NCI-H446 treated with DMSO at 0.1 percent for 48 hours (cell line): ENCODE data around the gene HDAC9.
A peak's percentile ranks its signal among the peaks of the same experiment; 100 is the strongest.

ENCODE experiments used
- DNase-seq: peaks from one replicate; lab custom pipeline; 2025; lab: John Stamatoyannopoulos, UW

Gene HDAC9

DNA sequence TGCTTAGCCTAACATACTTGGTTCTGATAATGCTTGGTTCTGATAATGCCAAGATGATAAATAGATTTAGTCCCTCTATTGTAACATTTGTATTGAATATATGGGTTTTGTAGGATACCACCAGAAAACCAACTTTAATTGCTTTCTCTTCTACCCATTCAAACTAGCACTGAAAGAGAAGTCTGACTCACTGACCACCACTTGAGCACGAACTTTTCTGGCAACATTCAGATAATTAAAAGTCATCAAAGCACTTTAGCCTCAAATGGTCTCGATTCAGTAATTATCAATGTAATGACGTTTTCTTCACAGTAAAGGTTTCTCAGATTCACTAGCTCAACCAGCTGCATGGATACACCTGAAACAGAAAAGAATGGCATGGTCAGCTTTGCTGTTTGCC lies 63.0 kb downstream of the HDAC9 start:
- no peak for DNase-seq

DNA sequence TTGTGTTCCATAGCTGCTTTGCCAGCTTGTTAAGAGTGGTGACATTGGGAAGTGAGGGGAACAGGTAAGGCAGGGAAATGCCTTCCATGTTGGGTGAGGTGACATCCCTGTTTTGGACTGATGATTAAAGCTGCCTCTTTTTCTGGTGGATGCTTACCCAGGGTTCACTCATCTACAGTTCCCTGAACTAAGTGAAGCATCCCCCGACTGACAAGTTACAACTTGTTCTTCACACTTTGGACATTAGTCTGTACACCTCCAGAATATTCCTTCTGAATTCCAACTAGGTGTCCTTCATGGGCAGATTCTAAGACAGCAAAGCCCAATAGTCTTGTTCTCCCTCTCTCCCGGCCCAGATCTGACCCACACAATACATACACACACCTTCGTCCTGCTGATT lies 63.4 kb downstream of the HDAC9 start:
- no peak for DNase-seq

DNA sequence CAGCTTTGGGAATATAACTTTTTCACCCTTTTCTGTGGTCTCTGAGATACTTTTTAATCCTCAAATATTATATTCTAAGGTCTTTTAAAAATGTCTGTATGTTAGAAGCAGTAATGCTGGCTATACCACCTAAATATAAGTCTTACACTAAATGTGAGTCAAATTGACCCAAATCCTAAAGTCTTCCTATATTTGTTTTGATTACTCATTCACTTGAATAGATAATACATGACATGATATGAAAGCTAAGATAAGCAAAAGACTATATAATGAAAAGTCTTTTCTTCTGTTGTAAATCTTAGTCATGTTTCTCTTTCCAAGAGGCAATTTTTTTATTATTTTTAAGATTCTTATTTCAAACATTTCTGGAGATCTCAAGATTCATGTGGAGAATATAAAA lies 64.2 kb downstream of the HDAC9 start:
- no peak for DNase-seq

DNA sequence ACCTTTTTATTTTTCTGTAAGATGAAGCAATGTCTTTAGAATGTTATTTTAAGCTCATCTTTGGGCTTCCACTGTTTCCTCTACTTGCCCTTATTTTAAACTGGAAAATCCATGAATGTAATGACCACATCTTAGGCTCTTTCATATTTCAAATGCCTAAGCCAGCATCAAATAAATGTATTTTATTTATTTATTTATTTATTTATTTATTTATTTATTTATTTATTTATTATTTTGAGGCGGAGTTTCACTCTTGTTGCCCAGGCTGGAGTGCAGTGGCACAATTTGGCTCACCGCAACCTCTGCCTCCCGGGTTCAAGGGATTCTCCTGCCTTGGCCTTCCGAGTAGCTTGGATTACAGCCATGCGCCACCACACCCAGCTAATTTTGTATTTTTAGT lies 69.2 kb downstream of the HDAC9 start:
- DNase-seq: no peak

DNA sequence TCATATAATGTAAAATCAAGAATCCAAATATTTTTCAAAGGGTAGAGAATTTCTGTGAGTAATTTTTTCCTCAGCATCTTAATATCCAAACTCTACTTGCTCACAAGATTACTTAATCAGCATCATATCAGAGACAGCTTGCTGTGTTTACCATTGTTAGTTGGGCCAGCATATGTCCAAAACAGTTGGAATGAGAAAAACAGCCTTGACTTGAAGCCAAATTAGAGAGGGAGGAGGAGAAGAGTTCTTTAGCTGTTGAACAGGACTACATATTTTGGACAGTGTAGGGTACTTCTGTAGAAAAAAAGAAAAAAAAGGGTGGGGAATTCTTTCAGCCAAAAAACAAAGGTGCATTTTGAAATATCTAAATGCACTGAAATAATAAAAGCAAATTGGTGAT lies 69.8 kb downstream of the HDAC9 start:
- peak; percentile 95 for DNase-seq

DNA sequence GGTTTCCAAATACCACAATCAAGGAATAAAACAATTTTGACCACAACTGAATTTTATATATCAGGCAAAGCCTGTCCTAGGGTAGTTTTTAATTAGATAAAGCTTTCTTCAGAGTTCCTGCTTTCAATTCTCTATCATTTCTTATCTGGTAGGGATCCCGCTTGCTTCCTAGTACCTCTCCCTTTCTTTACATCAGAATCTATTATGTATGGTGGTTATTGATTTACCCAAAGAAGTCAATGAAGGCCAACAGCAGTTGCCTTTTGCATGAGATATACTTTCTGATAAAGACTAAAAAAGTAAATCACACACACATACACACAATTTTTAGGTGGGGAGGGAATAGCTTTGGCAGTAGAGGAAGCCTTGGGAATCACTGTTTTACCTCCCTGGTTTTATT lies 70.7 kb downstream of the HDAC9 start:
- no peak for DNase-seq

DNA sequence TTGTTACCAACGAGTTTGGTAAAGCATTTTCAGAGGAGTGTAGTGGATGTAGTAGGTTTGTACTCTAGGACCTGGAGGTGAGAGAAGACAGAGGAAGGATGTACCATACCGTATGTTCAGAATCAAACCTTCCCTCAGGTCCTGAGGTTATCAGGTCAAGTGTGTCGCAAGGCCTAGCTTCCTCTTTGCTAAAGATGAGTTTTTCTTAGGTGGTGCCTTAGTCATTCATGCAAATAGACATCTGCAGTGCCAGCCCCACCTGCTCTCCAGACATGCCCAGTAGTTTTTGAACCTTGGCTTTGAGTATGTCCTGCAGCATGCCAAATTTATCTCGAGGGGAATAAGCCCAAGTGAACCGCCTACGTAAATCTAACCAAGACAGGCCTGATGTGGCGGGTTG lies 71.3 kb downstream of the HDAC9 start:
- DNase-seq: peak; percentile 62

DNA sequence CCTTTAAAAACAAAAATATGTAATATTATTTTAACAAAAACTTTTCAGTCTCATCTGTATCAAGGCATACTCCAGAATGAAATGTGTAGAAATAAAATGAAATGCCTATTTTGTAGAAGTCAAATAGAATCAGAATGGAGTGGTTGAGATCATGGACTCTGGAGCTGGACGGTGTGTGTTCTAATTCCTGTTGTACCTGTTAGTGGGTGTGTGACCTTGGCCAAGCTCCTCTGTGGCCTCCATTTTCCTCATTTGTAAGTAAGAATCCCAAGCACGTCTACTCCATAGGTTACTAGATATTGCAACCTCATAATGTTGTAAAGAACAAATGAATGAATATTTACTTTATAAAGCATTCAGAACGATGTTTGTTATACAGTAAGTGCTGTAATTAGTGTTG lies 74.9 kb downstream of the HDAC9 start:
- DNase-seq: no peak

DNA sequence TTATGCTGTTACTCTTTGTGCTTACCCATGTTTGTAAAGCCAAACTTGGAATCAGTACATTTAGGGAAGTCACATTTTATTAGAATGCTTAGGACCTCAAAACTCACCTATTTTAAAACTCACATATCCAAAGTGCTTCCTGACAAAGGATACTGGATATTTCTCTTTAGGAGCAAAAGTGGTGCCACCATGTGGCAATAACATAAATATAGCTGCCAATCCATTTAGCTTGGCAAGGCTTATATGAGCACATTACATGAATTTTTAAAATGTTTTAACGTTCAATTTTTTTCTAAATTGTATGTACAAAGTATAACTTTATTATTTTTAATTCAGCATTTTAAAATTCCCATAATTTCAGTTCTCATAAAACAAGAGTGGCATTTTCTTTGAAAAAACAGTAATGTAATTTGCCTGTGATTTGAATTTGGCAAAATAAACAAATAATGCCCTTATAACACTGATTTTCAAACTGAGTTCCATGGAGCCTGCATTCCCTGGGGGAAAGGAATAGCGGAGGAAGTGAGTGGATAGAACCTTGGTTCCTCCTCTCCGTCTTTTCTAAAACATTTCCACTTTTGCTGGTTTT lies 75.4 kb downstream of the HDAC9 start:
- DNase-seq: peak; percentile 73

DNA sequence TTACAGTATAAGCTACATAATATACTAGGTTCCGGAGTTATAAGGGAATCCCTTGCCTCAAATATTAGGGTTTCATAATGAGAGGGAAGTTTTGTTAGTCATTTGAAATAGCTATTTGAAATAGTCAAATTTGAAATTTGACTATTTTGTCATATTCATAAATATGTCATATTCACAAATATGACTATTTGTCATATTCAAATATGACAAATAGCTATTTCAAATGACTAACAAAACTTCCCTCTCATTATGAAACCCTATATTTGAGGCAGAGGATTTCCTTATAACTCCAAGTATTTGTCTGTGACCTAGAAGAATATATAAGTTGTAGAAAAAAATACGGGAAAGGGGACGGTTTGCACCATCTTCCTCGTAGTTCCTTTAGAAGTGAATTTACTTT lies 76.6 kb downstream of the HDAC9 start:
- no peak for DNase-seq

DNA sequence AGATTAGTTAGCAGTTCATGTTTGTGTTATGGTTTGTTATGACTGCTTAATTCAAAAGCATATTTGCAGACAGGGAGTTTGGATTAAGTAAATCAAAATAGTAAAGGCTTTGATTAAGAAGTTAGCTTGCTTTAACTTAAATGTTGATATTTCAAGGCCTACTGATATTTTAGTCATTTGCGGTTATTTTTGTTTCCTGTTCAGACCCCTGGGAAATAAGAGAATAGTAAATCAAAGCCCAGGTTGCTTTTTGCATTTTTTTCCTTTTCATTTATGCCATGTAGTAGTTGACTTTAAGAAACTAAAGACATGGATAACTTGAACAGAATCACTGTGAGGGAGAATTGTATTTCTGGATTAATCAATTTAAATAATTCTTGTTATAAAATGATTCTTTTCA lies 77.3 kb downstream of the HDAC9 start:
- DNase-seq: no peak

DNA sequence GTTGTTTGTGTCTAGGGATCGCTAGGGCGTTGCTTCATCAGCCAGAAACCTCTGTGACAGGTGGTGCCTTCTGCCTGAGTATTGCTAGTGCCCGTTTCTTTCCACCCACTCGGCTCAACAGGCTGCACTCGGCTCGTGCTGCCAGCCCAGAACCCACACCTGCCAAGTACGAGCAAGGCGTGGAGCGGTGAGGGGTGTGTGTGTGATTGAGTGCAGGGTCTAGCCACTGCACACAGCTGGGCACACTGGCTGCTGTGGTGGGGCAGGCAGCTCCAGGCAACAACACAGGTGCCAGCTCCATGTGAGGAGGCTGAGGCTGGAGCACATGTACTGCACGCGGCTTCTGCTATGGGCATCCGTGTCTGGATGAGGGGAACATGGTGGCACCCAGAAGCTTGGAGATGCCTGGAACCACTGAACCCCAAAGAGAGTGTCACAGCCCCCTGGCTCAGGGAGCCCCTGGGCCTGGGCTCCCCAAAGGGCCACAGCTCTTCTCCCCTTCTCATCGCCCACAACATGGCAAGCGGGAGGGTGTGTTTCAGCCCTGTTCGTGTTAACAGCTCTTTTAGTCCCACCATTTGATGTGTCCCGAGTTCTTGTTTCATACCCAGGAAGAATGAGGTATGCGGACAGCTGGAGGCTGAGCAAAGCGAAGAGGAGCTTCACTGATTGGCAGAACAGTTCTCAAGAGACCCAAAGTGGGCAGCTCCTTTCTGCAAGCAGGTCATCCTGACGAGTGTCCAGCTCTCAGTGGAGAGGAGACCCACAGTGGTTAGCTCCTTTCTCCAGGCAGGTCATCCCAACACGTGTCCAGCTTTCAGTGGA lies 78.1 kb downstream of the HDAC9 start:
- peak; percentile 40 for DNase-seq

DNA sequence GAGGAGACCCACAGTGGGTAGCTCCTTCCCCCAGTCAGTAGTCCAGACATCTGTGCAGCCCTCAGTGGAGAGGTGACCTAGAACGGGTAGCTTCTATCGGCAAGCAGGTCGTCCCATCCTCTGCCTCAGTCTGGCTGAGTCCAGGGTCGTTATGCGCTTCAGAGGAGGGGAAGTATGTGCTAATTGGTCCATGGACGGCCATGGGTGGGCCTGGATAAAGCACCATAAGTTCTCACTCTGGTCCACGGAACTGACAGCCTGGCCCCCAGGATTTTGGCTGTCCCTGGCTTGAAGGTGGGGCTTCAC lies 78.6 kb downstream of the HDAC9 start:
- DNase-seq: no peak

DNA sequence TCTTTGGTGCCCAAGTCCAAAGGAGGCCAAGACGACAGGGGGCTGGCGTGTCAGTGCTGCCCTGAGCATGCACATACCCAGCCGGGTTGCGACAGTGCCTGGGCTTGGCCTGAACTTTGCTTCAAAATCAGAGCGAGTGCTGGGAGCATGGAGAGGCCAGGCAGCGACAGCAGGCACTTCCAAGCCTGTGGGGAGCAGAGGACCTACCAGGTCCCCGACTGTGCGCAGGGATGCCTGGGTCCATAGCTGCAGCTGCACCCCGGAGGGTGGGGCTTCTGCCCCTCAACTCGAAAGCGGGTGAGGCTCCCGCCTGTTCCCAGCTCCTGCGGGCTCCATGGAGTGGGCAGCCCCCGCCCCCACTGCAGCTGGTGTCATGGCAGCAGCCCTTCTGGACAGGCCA lies 79.1 kb downstream of the HDAC9 start:
- DNase-seq: no peak

DNA sequence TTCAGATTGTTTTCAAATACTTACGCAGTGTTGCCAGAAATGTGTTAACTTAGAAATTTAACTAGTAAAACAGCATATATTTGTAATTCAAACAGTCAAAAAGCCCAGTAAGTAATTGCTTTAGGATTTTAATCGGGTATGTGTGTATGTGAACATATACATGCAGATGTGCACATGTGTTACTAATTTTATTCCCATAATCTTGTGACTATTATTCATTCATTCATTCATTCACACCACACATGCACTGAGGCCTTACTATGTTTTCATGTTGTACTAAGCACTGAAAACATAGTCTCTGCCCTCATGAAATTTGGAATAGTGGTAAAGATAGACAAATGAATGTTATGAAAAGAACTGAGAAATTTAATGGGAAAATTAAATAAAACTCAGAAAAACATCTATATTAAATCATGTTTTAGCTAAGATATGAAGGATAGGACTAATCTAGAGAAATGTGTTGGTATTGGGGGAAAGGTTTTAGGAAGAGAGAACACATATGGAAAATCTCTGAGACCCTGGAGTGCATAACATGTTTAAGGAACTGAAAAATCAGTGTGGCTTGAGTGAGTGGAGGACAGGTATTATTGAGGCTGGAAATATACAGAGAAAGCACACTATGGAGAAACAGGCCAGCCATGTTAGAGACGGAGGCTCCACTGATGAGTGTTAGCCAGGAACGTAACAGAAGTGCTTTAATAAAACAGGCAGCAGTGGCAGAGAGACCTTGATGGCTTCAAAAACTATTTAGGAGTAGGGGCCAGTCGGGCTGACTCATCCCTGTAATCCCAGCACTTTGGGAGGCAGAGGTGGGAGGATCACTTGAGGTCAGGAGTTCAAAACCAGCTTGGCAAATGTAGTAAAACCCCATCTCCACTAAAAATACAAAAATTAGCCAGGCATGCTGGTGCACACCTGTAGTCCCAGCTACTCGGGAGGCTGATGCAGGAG lies 80.3 kb downstream of the HDAC9 start:
- DNase-seq: no peak

DNA sequence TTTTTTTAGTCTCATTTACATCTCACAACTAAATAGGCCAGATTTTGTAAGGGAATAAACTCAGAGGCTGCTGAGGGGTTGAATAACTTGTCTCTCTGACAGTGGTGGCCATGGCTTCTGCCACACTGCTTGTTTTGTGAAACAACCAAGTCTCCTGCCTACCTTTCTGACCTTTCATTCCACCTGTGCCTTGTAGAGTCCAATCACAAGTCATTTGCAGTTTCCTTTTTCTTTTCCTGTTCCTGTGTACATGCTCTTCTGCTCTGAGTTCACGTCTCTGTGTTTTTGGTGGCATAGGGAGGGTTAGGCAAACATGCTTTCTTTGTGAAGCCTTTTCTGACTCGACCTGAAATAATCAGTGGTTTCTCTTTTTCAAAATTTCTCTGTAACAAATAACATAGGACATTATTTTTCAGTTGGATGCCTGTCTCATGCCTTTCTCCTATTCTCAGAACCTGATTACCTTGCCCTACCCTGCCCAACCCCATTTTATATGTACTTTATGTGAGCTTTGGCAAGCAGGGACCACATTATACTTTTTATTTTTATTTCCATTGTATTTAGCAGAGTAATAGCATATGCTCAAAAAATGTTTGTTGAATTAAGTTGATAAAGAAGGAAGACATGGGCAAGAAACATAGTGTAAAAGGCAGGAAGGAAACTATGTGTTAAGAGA lies 81.7 kb downstream of the HDAC9 start:
- no peak for DNase-seq

DNA sequence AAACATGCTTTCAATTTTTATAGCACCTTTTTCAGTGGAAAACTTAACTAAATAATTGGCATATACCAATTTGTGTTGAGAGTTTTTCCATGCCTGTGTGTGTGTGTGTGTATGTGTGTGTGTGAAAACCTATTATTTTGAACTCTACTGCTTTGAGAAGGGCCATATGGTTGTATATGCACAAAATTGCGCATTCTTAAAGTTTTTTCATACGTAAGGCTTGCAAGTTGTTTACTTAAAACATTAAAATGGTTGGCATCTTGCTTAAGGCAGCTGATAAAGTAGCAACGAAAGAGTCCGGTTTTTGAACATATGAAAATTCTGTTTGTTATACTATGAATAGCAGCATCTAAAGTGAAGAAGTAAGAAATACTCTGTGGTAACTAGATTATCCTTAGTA lies 84.1 kb downstream of the HDAC9 start:
- DNase-seq: no peak

DNA sequence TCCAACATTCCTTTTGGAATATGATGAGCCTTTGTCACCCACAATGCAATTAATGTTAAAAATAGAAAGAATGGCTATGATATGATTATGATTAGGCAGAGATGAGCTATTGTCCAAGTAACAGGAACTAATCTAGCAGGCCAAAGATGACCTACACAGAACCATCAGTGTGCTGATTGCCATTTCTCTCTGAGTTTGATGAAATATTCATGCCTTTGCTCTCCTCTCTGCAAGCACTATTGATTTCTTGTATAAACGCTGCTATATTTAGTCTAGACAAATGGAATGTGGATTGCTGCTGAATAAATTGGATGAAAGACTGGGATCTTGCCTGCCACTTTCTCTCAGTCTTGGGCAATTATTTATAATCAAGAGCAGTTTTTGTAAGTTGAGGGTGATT lies 85.4 kb downstream of the HDAC9 start:
- no peak for DNase-seq

DNA sequence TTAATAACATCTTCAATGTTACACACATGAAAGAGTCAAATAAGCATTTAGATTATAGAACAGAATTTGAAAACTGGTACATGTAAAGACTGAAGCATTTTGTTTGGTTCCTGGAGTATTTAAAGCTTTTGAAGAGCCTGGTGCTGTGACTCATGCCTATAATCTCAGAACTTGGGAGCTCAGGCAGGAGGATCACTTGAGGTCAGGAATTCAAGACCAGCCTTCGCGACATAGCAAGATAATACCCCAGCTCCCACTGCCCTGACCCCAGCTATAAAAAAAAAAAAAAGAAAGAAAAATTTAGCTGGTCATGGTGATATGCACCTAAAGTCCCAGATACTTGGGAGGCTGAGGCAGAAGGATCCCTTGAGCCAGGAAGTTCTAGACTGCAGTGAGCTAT lies 87.8 kb downstream of the HDAC9 start:
- DNase-seq: no peak

DNA sequence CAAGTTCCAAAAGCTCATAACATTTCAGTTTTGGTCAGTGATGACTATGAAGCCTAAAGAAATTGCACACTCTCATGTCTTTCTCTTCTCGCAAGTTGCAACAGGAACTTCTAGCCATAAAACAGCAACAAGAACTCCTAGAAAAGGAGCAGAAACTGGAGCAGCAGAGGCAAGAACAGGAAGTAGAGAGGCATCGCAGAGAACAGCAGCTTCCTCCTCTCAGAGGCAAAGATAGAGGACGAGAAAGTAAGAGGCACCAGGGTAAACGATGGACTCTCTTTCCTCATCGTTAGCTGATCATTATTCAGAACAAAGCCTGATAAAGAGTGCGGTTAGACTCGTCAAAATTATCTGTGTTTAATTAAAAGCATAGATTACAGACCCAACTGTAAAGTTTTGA lies 94.7 kb downstream of the HDAC9 start:
- DNase-seq: no peak

DNA sequence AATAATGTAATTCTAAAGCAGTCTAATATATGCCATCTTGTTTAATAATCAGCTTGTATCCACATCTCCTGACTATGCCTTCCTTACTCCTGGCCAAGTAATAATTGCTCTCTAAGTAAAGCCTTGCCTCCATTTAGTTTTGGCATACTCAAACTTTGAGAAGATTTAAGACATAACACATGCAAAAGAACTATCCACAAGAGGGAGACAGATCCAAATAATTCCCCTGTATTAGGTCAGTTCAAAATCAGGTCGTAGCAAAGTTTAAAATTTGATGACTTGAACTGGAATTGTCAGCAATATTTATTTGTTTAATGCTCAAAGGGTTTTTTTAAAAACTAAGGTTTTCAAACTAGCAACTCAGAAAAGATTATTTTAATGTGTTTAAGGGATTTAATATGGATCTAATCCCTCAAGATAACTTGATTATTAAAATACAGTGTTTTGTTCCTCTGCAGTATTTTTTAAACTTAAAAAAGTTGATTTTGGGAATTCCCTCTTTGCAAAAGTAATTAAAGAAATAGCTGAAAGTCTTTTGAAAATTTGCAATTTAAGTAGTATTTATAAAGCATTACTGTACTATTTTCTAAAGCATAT lies 95.3 kb downstream of the HDAC9 start:
- DNase-seq: peak; percentile 27
